H1 (cell line): ENCODE data around the gene MAOB. TPM values are rescaled to one million over a fixed set of nuclear protein-coding genes. Genes with fewer than 3 reads are reported as not detected.

Experiments
- BRCA1 ChIP-seq: IDR thresholded peaks from 2 replicates; pipeline ENCODE4 v1.6.1; 2012; ENCODE audit warnings: low read depth, low read length, improper control_type of control experiment
- CBX5 ChIP-seq: fragments of 300-800, 300-1000 bp; sonication (generic); IDR thresholded peaks from 2 replicates; pipeline ENCODE4 v1.7.1; 2016; ENCODE audit warnings: antibody characterized with exemption, low read length, low read depth
- CREB1 ChIP-seq: IDR thresholded peaks from 2 replicates; pipeline ENCODE4 v1.6.1; 2012; ENCODE audit warnings: inconsistent platforms
- EGR1 ChIP-seq: IDR thresholded peaks from 2 replicates; pipeline ENCODE4 v1.6.1; 2011; ENCODE audit warnings: low read depth, low read length, borderline replicate concordance
- HDAC2 ChIP-seq, 2 experiments: fragments of 300-600 bp in 1 of 2; sonication (generic) in 1 of 2; IDR thresholded peaks; 2 replicates each; pipeline ENCODE4 v1.6.1; 2011 to 2012; ENCODE audit warnings: low read depth in 2 of 2, low read length in 2 of 2, mild to moderate bottlenecking in 2 of 2, moderate library complexity in 2 of 2, borderline replicate concordance in 1 of 2, inconsistent platforms in 1 of 2
- KDM5A ChIP-seq: fragments of 200-600 bp; IDR thresholded peaks from 2 replicates; pipeline ENCODE4 v1.7.1; 2012; ENCODE audit warnings: mild to moderate bottlenecking, low read length, inconsistent platforms, mixed read lengths
- POLR2AphosphoS5 ChIP-seq: IDR thresholded peaks from 2 replicates; pipeline ENCODE4 v1.6.1; 2011; ENCODE audit warnings: low read depth, low read length
- RNF2 ChIP-seq: fragments of 200-900, 300-1000 bp; sonication (generic); IDR thresholded peaks from 2 replicates; pipeline ENCODE4 v1.7.1; 2016; ENCODE audit warnings: borderline replicate concordance, low read depth, mild to moderate bottlenecking, antibody characterized with exemption, low read length; ENCODE audit not compliant: poor library complexity, severe bottlenecking; ENCODE audit errors: missing control alignments
- SP4 ChIP-seq: IDR thresholded peaks from 2 replicates; pipeline ENCODE4 v1.6.1; 2012; ENCODE audit warnings: low read length, inconsistent platforms
- polyA plus RNA-seq, 7 experiments: library from polyadenylated mRNA; depleted of rRNA in 3 of 7; stranded (reverse) in 5 of 7; unstranded in 2 of 7; fragments of >200 nt in 5 of 7; fragments of 200-250 nt in 2 of 7; gene quantifications; 1 replicate in 5 of 7; 2 replicates in 1 of 7; 4 replicates in 1 of 7; pipeline versions ENCODE4 v1.2.1 to v1.2.3, GENCODE V29; 2011 to 2013; ENCODE audit warnings: missing spikeins in 2 of 7, mixed read lengths in 2 of 7
- total RNA-seq: library from RNA; stranded (reverse); fragmentation: NEBNext Ultra II Directional; extraction: Animal tissue kit (Norgen Biotek cat#: 25700); gene quantifications from 2 replicates; pipeline ENCODE4 v1.2.1, GENCODE V29; 2021

MAOB gene
- total and polyA plus RNA-seq, 2 of the 8 experiments (the other 6 are each of a cell fraction or from before 2014, with no cell fraction given), result 0.73 to 1.1 TPM

- no peak for TF ChIP-seq EGR1
- TF ChIP-seq SP4, result no peak
- TF ChIP-seq KDM5A, result no peak
- no peak for TF ChIP-seq RNF2
- TF ChIP-seq CREB1, result no peak
- TF ChIP-seq CBX5, result no peak
- no peak for TF ChIP-seq BRCA1
- no peak for TF ChIP-seq HDAC2 (IDR thresholded peaks at IDR 0.05; ENCODE audit: borderline replicate concordance in 1 of 2, low read depth in 2 of 2, low read length in 2 of 2)
- TF ChIP-seq POLR2AphosphoS5, result no peak
Measured at GRCh38 chrX:43870011-43870410, 12.2 kb downstream of the MAOB start (continued).
